ENCODE data around the gene HEMK1.

The HEMK1 gene

DNA sequence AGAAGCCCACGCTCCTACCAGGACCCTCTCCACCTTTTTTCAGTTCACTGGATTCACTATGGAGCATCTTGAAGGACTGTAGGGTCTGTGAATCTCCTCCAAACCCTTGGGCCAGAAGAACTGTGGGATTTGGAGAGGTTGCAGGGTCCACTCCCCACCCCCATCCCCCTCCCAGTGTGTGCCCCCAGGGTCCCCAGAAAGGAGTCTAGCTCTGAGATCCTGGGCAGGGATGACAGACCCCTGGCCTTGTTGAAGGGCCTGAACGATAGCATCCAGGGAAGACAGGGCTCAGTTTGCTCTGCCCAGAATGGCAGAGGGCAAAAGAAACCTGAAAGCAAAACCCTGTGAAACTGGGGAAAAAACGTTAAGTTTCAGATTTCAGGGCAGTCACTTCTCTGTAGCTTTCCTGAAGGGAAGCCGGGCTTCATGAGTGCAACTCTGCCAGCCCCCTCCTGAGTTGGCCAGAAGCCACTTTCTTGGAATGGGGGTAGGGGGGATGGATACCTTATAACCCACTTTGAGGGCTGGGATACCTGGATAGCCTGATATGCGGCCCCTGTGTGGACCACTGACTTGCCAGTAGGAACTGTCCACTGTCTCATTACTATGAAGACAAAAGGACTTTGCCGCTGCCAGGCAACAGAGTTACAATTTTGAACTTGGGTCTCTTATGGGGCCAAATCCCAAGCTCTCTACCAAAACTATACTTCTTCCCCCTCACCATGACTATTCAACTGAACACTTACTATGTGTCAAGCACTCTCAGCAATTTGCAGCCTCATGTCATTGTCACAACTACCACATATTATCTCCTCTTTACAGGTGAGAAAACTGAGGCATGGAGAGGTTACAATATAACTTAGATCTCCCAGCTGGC lies 43.9 kb downstream of the HEMK1 start:
- no peak for DNase-seq (ENCODE audit: low read depth)

GRCh38 chr3:50615190-50615589 lies 45.9 kb downstream of the HEMK1 start:
- DNase-seq (ENCODE audit: low read depth): no peak

DNA sequence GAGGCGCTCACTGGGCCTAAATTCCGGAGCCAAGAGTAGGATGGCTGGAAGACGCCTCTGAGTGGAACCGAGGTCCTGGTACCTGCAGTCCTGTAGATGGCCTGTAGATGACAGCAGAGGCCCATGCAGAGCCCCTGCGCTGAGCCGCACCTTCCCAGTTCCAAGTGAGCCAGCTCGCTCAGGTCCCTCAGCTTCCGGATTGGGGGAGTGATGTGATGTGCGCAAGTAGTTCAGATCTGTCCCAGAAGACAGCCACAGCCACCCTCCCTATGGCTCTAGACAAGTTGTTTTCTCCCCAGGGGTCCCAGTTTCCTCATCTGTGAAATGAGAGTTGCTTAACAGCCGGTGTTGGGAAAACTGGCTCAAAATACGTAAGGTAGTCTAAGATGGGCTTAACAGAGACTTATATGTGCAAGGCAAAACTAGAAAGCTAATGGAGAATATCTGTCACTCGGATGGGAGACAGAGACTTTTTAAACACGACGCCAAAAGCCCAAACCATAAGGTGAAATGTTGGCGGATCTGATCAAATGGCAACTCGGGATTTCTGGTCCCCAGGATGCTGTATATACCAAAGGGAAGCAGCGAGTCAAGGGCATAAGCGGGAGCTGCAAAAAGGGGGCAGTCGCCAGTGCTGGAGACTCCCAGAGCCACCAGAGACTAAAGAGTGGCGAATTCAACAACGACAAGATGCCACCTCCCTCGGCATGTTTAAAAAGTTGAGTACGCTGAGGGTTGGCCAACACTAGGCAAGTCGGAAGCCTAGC lies 46.9 kb downstream of the HEMK1 start:
- peak; percentile 76 for DNase-seq (ENCODE audit: low read depth)

DNA sequence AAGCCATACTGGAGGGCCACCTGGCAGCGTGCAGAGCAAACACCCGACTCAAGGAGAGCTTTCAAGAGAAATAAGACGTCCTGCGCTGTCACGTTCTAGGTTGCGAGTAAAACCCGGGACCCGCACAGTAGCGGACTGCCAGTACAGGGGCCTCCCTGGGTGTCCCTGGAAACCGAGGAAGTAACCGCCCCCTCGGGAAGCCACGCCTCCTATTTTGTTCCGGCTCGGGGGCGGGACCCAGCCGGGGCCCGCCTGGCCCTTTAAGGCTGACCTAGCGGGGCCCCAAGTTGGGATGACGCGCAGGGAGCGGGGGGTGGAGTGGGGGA lies 47.4 kb downstream of the HEMK1 start:
- peak; percentile 91 for DNase-seq (ENCODE audit: low read depth)

DNA sequence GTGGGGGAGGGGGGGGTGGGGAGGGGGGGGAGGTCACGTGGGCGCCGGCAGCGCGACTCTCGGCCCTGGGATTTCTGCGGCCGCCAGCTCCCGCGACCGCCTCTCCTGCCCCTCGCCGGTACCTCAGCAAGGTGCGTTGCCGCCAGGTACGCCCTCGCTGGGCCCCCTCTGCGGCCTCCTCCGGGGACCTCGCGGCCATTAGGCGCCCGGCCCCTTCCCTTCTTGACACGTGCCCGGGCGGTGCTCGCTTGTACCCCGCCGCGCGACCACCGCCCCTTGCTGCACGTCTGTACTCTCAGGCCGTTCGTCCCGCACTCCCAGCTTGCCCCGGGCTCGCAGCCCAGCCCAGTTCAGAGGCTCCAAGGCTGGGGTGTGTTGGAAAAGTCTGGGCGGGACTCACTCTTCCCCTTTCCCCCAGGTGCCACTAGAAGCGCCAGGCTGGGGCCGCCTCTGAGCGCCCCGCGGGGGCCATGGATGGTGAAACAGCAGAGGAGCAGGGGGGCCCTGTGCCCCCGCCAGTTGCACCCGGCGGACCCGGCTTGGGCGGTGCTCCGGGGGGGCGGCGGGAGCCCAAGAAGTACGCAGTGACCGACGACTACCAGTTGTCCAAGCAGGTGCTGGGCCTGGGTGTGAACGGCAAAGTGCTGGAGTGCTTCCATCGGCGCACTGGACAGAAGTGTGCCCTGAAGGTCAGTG lies 47.9 kb downstream of the HEMK1 start, which contains the start of gene MAPKAPK3:
TSS of gene MAPKAPK3 (plus strand) at position 56 of the 696 bp plus-strand sequence. CDS start at position 471, 415 bp downstream.
- DNase-seq (ENCODE audit: low read depth): peak; percentile 22

DNA sequence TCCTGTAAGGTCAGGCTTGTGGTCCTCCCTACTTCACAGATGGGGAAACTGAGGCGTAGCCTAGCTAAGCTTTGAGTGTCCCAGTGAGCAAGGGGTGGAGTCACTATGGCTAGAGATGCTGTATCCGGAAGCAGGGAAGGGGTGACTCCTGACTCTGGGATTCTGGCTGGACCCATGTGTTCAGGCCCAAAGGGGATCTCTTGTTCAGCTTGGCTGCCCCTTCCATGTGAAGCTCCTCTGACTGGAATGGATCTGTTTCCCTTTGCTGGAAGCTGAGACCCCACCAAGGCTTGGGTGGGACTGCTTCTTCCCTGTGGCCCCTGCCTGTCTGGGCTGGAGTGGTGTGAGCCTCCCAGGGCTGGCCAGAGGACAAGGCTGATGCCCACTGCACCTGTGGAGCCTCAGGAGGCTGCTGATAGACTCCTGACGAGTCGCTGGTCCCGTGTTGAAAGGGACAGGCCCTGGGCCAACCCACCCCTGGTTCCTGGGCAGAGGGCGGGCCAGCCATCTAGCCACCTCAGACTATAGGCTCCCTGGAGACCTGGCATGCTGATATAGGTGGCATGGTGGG lies 48.7 kb downstream of the HEMK1 start:
- no peak for DNase-seq (ENCODE audit: low read depth)

DNA sequence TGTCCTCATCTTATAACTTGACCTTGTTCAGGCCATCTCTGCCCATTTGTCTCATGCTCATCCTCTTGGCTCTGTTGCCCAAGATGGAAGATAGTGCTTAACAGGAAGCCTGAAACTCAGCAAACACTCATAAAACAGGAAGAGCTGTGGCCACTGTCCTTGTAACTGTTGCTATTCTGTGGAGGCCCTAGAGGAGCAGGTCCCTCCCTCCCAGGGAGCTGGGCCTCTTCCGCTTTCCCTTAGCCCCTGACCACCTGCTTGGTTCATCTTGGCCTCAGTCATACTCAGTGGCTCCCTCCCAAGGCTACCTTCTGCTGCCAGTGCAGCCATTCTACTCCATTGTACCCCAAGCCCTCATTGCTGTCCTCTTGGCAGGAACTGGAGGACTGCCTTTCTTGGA lies 51.1 kb downstream of the HEMK1 start:
- DNase-seq (ENCODE audit: low read depth): no peak

GRCh38 chr3:50620820-50621219 lies 51.5 kb downstream of the HEMK1 start:
- no peak for DNase-seq (ENCODE audit: low read depth)

- DNase-seq (ENCODE audit: low read depth): no peak
These were observed 53.6 kb downstream of the HEMK1 start for GRCh38 chr3:50622881-50623280.

DNA sequence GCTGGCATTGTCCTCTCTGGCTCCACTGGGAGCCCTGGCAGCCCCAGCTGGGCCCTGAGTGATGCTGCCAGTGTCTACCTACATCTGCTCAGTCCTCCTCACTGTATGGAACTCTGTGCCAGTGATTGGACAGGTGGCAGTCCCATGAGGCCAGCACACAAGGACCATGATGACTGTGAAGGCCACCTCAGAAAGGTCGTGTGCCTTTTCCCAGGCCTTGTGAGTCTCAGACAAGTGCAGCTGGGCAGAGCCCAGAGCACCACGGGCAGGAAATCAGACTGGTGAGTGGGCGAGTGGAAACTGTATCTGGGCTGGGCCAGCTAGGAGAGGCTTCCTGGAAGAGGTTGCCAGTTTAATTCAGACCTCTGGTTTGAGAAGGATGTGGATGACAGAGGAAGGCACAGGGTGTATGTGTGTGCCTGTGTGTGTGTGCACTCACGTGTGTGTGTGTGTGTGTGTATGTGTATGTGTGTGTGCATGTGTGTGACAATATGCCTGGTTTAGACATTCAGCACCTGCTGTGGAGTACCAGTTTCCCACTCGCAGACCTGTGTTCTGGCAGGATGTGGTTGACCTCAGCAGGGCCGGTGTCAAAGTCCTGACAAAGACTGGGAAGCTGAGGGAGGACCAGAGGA lies 54.6 kb downstream of the HEMK1 start:
- DNase-seq (ENCODE audit: low read depth): no peak

DNA sequence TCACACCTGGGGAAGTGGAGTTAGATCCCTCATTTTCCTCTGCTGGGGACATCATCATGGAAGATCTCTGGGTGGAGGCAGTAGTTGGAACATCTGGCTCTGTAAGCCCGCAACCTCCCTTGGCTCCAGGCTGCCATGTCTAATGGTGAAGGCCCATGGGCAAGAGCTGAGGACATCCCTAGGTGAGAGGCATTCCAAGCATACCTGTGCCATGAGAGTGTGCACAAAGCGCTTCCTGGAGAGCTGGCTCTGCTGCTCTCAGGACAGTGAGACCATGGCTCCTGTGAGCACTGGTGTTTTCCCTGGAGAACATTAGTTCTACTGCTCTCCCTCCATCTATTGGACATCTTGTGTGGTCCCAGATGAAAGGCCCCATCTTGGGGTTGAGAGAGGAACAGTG lies 55.3 kb downstream of the HEMK1 start:
- DNase-seq (ENCODE audit: low read depth): no peak

GRCh38 chr3:50625231-50626182 lies 56.2 kb downstream of the HEMK1 start:
- no peak for DNase-seq (ENCODE audit: low read depth)

- DNase-seq (ENCODE audit: low read depth): no peak
These were observed 57.1 kb downstream of the HEMK1 start for GRCh38 chr3:50626401-50626800.

DNA sequence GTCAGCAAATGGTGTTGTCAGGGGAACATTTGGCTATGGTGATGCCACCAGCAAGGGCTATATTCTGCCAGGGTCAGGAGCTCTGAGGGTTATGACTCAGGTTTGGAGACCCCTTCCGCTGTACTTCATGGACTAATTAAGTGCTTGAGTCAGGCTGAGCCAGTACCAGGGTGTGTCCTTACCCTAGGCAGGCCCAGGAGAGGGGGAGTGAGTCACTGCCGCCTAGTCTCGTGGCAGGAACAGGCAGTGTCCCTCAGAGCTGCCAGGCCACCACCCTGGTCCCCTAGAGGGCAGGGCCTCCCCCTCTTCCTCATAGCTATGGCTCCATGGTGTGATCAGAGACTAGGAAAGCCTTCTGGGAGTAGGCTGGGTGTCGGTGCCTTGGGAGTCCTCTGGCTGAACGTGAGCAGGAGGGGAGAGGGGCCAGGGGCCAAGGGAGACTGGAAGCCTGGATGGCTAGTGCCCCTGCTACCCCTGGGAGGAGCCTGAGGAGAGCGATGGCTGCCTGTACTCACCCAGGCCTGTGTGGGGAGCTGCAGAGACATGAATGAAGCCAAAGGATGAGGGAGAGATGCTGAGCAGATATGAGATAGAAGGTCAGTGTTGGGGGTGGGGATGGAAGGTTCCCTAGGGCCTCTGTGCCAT lies 58.2 kb downstream of the HEMK1 start:
- DNase-seq (ENCODE audit: low read depth): no peak

DNA sequence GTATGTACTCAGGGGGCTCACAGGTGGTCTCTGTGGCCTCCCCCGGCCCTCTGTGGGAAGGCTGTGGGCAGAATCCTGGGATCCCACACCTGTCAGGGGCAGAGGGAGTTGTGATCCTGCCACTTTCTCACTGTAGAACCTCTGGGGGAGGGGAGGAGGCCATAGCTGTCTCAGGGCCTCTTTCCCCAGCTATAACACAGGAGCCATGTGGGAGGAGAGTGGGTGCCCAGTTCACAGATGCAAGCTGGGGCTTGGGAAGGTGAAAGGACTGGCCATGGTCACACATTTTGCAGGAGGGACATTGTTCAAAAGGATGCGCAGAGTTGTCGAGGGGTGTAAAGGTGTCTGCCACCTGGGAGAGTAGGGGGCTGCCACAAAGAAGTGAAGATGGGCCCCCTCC lies 59.3 kb downstream of the HEMK1 start:
- no peak for DNase-seq (ENCODE audit: low read depth)

DNA sequence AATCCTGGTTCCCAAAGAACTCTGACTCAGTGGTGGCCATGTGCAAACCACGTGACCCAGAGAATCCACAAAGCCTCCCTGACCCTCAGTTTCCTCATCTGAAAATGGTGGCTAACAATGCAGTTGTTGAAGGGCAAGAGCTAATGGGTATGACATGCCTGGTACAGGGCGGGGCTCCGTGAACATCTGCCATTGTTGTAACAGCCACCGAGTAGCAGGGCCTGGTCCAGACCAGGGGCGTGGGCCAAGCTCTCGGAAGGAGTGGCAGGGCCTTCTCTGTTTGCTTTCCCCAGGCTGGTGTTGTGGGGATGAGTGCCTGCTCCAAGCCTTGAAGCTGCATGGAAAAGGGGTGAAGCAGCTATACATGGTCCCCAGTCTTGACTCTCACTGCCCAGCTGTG lies 61.1 kb downstream of the HEMK1 start:
- no peak for DNase-seq (ENCODE audit: low read depth)

DNA sequence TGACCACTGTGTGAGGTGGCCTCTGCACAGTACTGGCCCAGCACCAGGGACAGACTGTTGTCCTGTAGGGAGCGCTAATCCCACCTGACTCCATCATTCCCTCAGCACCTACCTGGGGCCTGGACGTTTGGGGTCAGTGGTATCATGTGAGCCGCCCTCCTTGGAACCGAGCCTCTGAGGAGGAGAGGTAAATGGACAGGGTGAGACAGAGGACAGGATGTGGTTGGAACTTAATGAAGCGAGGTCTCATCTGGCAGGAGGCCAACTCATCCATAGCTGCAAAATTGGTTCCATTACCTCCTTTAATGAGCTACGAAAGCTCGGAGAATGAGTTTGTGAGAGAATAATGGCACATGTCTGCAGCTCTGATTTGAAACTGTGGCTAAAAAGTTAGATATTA lies 61.6 kb downstream of the HEMK1 start:
- DNase-seq (ENCODE audit: low read depth): no peak

- DNase-seq (ENCODE audit: low read depth): no peak
These were observed 63.1 kb downstream of the HEMK1 start for GRCh38 chr3:50632450-50632849.

DNA sequence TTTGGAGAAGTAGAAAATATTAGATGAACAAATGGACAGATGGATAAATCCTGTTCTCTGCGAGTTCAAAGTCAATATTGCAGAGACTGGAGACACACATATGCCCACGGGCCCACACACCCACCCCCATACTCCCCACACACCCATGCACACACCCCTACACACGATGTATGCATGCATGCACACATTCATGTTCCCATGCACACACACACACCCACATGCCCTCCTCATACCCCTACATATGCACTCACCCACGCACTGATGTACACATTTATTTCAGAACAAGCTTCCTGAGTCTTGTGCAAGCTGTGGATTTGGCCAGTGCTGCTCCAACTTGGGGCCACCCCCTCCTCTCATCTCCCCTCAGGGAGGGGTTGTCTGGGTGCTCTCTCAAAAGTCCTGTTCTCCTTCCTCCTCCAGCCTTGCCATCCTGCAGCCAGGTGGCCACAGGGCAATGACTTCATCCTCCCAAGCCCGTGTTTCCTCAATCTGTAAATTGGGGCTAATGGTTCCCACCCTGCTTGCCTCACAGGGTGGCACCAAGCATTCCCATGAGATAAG lies 64.0 kb downstream of the HEMK1 start:
- no peak for DNase-seq (ENCODE audit: low read depth)

- DNase-seq (ENCODE audit: low read depth): no peak
These were observed 65.7 kb downstream of the HEMK1 start for GRCh38 chr3:50635066-50635465.
